ENCODE measurements around the gene CRTC1.

Gene CRTC1

DNA sequence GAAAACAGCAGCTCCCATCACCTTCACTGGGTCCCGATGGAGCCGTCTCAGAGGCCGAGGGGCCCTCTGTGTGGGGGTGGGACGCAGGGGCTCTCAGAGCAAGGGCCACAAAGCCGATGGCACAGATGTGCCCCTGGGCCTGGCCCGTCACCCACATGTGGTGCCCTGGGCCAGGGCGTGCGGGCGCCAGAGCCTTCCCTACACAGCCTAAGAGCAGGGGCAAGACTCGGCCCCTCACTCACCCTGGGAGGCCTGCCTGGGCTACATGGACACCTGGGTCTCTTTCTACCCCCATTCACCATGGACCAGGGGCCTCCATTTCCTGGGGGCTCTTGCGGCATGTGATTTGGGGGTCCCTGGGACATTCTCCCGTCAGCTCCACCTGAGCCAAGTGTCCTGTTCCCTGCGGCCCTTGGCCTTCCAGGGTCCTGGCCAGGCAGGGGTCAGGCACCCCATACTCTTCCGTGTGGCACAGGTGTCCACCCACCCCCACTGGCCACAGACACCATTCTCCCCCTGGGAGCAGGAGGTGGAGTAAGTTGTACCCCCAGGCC, 97.6 kb downstream of the CRTC1 start:
- DNase-seq (ENCODE audit: low spot score in 2 of 2) (no peak), ATAC-seq (replicated peaks; ENCODE audit: extremely low read depth, poor library complexity, severe bottlenecking) (no peak)
- peaks cover 22% of the 10 kb centered on the region for H3K27me3 Mint-ChIP-seq
- no peak overlapping the region for H3K4me3 Mint-ChIP-seq
- H3K36me3 Mint-ChIP-seq (ENCODE audit: insufficient read depth), result peaks cover 6% of the 10 kb centered on the region
- peaks cover 17% of the 10 kb centered on the region for H3K4me1 Mint-ChIP-seq
- no peaks in the 10 kb centered on the region for H3K9me3 Mint-ChIP-seq
- no peak overlapping the region for H3K27ac Mint-ChIP-seq (ENCODE audit: low read depth)

DNA sequence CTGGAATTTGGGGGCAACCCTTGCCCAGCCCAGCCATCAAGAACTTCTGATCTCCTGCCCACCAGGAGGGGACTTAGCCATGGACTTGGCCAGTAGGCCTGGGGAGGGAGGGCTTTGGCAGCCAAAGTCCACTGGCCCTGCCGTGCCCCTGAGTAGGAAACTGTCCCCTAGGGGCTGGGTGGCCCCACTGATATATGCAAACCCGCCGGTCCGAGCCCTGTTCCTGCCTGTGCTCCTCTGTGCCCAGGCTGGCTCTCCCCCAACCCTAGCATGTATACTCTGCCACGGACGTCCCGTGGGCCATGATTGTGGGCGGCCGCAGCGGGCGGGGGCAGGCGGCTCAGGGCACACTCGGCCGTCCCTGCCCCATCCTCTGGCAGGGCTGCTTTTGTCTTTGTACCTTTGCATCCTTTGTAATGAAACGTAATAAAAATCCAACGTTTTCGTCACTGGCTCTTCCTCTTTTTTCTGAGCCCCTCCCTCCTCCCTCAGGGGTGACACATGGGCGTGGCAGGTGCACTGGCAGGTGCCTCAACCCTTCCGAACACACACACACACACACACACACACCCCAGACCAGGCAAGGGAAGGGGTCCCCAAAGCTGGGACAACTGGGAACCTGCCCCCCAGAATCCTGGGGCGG, 98.5 kb downstream of the CRTC1 start:
- Mint-ChIP-seq H3K27me3 (peaks cover 30% of the 10 kb centered on the region), H3K4me1 (peaks cover 22% of the 10 kb centered on the region), H3K36me3 (ENCODE audit: insufficient read depth) (peaks cover 6% of the 10 kb centered on the region), H3K9me3 (no peaks in the 10 kb centered on the region), H3K4me3 (no peak overlapping the region), H3K27ac (ENCODE audit: low read depth) (no peak overlapping the region)
- DNase-seq (ENCODE audit: low spot score in 2 of 2) (no peak), ATAC-seq (replicated peaks; ENCODE audit: extremely low read depth, poor library complexity, severe bottlenecking) (no peak)

DNA sequence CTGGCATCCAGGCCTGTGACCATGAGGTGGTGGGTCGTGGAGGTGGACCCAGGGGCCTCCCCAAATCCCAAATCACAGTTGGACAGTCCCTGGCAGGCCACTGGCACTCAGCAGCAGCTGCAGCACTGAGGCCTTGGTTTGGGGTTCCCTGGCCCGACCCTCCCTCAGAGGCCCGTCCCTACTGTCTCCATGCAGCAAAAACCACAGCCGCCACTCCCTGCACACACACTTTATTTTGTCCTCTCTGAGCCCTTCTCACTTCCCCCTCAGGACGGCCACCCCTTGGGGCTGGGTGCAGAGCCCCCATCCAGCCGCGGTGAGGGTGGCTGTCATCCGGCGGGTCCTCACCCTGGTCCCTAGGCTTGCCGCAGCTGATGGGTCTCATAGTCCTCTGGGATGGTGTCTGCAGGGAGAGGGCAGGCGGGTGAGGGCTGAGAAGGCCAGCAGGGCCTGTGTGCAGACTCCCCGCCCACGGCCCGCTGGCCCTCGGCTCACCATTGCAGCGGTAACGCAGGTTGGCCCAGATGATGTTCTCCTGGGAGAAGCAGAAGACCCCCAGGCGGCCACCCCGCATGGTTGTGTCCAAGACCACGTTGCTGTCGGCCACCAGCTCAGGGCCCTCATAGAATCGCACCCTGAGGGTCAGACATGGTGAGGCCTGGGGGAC, 99.2 kb downstream of the CRTC1 start:
- Mint-ChIP-seq H3K4me1 (peaks cover 29% of the 10 kb centered on the region), H3K4me3 (no peak overlapping the region), H3K36me3 (ENCODE audit: insufficient read depth) (peaks cover 6% of the 10 kb centered on the region), H3K9me3 (no peaks in the 10 kb centered on the region), H3K27ac (ENCODE audit: low read depth) (no peak overlapping the region), H3K27me3 (peaks cover 36% of the 10 kb centered on the region)
- ATAC-seq (replicated peaks; ENCODE audit: extremely low read depth, poor library complexity, severe bottlenecking) (no peak), DNase-seq (ENCODE audit: low spot score in 2 of 2) (no peak)

DNA sequence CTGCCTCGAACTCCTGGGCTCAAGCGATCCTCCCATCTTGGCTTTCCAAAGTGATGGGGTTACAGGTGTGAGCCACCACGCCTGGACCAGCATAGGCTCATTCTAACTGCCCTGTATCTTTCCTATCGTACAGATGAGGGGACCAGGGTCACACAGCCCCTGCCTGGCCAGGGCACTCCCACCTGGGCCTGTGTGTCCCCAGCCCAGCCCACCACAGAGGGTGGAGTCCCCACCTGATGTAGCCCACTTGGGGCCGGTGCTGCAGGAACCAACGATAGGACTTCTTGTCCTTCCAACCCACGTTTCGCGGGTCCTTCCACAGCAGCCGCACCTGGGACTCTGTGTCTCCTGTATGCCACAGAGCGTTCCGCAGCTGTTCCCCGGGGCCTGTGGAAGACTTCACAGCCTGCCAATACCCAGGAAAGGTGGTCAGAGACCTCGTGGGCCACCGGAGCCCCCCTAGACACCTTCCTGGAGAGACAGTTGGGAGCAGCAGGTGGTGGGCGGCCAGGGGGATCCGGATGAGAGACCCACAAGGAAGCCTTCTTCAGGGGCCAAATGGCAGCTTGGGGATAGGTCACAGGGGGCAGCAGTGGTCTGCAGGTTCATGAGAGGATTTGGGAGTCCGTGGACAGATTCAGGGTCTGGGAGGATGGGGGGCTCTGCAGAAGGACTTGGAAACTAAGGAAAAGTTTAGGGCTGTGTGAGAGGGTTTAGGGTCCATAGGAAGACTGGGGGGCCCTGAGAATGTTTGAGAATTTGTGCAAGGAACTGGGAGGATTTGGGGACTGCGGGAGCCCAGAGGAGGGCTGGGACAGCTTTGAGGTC, 100.7 kb downstream of the CRTC1 start:
- Mint-ChIP-seq H3K9me3 (no peaks in the 10 kb centered on the region), H3K36me3 (ENCODE audit: insufficient read depth) (peaks cover 4% of the 10 kb centered on the region), H3K4me3 (peak overlapping the region; percentile 28), H3K27me3 (peaks cover 51% of the 10 kb centered on the region), H3K27ac (ENCODE audit: low read depth) (no peak overlapping the region), H3K4me1 (peaks cover 36% of the 10 kb centered on the region)
- ATAC-seq (replicated peaks; ENCODE audit: extremely low read depth, poor library complexity, severe bottlenecking) (no peak), DNase-seq (ENCODE audit: low spot score in 2 of 2) (no peak)

DNA sequence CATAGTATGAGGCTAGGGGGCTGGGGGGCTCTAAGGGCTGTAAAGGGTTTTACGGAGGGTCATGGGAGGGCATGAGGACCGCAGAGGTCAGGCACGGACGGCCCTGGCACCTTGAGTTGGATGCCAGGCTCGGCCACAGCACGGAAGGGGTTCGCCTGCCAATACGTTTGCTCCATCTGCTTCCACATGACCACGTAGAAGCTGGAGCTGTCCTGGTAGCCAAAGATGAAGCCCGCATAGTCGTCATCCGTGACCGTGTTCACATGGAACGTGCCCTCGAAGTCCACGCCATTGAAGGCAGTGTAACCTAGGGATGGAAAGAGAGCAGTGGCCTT, 101.3 kb downstream of the CRTC1 start:
- Mint-ChIP-seq H3K4me3 (peak overlapping the region; percentile 28), H3K27me3 (peaks cover 57% of the 10 kb centered on the region), H3K4me1 (peaks cover 42% of the 10 kb centered on the region), H3K27ac (ENCODE audit: low read depth) (no peak overlapping the region), H3K36me3 (ENCODE audit: insufficient read depth) (peaks cover 4% of the 10 kb centered on the region), H3K9me3 (no peaks in the 10 kb centered on the region)
- DNase-seq (ENCODE audit: low spot score in 2 of 2) (no peak), ATAC-seq (replicated peaks; ENCODE audit: extremely low read depth, poor library complexity, severe bottlenecking) (no peak)

DNA sequence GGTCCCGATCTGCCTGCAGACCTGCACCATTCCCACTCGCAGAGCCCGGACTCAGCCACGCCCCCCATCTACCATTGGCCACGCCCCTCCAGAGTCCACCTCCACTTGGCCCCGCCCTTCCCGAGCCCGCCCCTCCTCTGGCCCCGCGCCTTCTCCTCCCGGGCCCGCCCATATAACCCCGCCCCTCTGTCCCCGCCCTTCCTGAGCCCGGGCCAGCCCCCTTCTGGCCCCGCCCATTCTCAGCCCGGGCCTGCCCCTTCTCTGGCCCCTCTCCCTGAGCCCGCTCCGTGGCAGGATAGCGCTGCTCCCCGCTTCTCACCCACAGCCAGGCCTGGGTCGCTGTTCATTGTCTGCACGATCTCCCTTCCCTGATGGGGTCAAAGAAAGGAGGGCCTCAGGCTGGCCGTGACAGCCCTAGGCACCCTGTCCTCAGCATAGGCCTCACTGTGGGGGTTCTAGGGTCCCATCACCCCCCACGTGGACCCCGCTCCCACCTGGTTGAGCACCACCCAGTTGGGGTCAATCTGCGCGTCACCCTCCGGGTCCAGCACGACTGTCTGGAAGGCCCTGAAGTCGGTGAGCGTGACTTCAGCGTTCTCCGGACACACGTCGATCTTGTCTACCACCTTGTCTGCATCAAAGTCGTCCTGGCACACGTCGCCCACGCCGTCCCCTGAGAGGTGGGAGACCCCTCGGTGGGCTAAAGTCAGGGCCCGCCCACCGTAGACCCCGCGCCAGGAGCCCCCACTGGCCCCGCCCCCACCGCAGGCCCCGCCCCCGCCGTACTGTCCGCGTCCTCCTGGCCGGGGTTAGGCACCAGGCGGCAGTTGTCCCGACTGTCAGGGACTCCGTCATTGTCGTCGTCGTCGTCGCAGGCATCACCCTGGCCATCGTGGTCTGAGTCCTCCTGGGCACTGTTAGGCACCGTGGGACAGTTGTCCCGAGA, 102.0 kb downstream of the CRTC1 start:
- ATAC-seq (replicated peaks; ENCODE audit: extremely low read depth, poor library complexity, severe bottlenecking), result peak; percentile 49
- Mint-ChIP-seq H3K27ac (ENCODE audit: low read depth) (no peak overlapping the region), H3K36me3 (ENCODE audit: insufficient read depth) (peaks cover 6% of the 10 kb centered on the region), H3K27me3 (peaks cover 64% of the 10 kb centered on the region), H3K4me3 (peak overlapping the region; percentile 62), H3K9me3 (no peaks in the 10 kb centered on the region), H3K4me1 (peaks cover 49% of the 10 kb centered on the region)
- DNase-seq (ENCODE audit: low spot score in 2 of 2), result peak in 1 of 2 donors; percentile 28

DNA sequence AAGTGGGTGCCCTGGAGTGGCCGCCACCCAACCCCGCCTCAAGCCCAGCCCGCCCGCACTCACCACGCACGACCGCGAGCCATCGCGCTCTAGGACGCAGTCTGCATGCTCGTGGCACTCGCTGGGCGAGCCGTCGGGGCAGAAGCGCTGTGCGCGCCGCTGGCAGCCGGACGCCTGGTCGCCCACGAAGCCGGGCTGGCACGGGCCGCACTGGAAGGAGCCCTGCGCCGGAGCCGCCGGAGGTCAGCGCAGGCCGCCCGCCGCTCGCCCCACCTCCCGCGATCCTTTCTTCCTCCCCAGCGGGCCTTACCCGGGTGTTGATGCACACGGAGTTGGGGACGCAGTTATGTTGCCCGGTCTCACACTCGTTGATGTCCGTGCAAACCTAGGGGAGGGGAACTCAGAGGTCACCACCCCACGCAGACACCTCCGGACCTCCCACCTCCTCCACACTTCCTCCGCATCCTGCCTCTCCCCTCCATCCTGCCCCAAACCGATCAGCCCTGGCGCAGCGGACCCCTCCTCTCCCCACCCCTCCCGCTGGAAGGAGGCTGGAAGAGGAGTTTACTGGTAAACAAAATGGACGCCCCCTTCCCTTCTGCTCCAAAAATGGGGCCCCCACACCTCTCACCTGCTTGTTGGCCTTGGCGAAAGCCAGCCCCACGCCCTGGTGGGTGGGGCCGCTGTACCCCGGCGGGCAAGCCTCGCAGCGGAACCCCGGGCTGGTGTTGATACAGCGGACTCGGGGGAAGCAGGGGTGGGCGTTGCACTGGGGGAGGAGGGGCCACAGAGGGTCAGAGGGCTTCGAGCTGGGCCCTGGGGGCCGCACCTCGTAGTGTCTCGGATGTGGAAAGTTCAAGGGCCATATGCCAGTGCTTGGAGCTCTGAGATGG, 105.3 kb downstream of the CRTC1 start:
- Mint-ChIP-seq H3K27ac (ENCODE audit: low read depth) (no peak overlapping the region), H3K4me3 (peak overlapping the region; percentile 71), H3K36me3 (ENCODE audit: insufficient read depth) (peaks cover 9% of the 10 kb centered on the region), H3K4me1 (peaks cover 51% of the 10 kb centered on the region), H3K27me3 (peaks cover 97% of the 10 kb centered on the region), H3K9me3 (no peaks in the 10 kb centered on the region)
- no peak for ATAC-seq (replicated peaks; ENCODE audit: extremely low read depth, poor library complexity, severe bottlenecking)
- no peak for DNase-seq (ENCODE audit: low spot score in 2 of 2)

DNA sequence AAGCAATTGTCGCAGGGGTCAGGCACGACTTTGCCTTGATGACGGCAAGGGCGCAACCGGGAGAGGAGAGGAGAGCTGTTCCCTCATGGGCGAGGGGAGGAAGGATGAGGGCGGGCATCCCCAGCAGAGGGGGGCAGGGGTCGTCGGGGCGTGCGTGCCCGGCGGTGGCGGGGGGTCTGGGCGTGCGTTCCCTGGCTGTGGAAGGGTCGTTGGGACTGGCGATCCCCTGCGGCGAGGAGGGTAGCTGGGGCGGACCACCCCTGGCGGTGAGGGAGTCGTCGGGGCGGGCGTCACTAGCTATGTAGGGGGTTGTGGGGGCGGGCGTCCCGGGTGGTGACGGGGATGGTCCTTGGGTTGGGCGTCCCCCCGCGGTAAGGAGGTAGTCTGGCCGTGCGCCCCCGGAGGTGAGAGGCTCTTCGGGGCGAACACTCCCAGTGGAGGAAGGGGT, 106.0 kb downstream of the CRTC1 start:
- Mint-ChIP-seq H3K9me3 (no peaks in the 10 kb centered on the region), H3K27me3 (peaks cover 98% of the 10 kb centered on the region), H3K4me1 (peaks cover 47% of the 10 kb centered on the region), H3K4me3 (peak overlapping the region; percentile 71), H3K27ac (ENCODE audit: low read depth) (no peak overlapping the region), H3K36me3 (ENCODE audit: insufficient read depth) (peaks cover 9% of the 10 kb centered on the region)
- ATAC-seq (replicated peaks; ENCODE audit: extremely low read depth, poor library complexity, severe bottlenecking) (no peak), DNase-seq (ENCODE audit: low spot score in 2 of 2) (no peak)

DNA sequence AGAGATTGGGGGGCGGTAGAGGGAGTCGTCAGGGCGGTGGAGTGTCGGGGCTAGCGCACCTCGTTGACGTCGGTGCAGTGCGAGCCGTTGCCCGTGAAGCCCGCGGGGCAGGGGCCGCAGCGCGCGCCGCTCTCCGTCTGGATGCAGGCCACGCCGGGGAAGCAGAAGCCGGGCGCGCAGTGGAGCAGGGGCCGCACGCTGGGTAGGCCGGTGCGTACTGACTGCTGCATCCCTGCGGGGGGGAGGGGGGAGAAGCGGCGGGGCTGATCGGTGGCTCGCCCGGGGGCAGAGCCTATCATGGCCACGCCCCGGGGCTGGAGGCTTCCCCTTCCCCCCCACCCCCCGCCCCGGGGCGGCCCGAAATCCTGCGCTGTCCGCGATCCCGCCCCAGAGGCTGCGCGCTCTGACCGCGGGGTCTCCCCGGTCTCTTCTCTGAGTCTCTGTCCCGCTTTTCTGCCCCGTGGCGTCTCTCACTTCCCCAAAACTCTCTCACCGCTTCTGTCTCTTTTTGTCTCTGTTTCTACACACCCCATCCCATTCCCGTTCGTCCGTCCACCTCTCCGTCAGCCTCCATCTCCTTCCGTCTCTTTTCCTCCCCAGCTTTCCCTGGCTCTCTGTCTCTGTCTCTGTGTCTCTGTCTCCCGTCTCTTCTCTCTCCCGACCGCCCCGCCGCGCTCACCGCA, 106.5 kb downstream of the CRTC1 start:
- Mint-ChIP-seq H3K27me3 (peaks cover 98% of the 10 kb centered on the region), H3K4me3 (peak overlapping the region; percentile 70), H3K27ac (ENCODE audit: low read depth) (no peak overlapping the region), H3K9me3 (no peaks in the 10 kb centered on the region), H3K4me1 (peaks cover 45% of the 10 kb centered on the region), H3K36me3 (ENCODE audit: insufficient read depth) (peaks cover 9% of the 10 kb centered on the region)
- no peak for ATAC-seq (replicated peaks; ENCODE audit: extremely low read depth, poor library complexity, severe bottlenecking)
- DNase-seq (ENCODE audit: low spot score in 2 of 2), result no peak

DNA sequence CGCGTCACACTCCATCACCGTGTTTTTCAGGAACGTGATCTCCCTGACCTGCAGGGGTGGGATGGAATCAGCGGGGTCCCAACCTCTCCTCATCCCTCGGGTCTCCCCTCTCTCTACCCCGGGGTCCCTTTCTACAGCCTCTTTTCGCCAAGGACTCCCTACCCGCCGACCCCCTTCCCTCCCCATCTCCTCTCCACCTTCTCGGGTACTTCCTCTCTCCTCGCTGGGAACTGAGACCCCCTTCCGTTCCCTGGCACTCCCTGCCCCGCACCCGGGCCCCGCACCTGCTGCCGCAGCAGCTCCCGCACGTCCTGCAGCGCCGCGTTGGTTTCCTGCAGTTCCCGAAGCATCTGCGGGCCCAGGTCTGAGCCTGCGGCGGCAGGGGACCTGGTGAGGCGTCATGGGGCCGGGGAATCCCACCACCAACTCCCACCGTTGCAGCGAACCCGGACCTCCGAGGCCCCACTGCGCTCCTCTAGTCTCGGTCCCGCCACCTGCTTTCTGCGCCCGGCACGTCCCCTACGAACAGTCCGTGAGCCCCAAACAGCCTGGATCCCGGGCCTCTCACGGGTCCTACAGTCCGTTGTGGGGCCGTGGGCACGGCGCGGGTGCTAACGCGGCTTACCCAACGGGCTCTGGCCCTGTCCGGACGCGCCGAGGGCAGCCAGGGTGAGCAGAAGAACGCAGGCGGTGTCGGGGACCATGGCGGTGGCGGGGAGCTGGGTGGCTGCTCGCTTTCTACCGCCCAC, 107.3 kb downstream of the CRTC1 start, which contains the start of gene COMP:
TSS of gene COMP (minus strand) at position 740 of the 749 bp plus-strand sequence. CDS start at position 704, 36 bp downstream.
- no peaks in the 10 kb centered on the region for H3K9me3 Mint-ChIP-seq
- no peak for DNase-seq (ENCODE audit: low spot score in 2 of 2)

More for the DNA sequence above, 107.3 kb downstream of the CRTC1 start, which contains the start of gene COMP:
- no peak within 1 kb of the TSS for H3K27ac Mint-ChIP-seq (ENCODE audit: low read depth)
- peak within 1 kb of the TSS; percentile 70 for H3K4me3 Mint-ChIP-seq
- peaks cover 91% of the 10 kb centered on the region for H3K27me3 Mint-ChIP-seq
- no peak for ATAC-seq (replicated peaks; ENCODE audit: extremely low read depth, poor library complexity, severe bottlenecking)
- peaks cover 38% of the 10 kb centered on the region for H3K4me1 Mint-ChIP-seq
- peaks cover 6% of the 10 kb centered on the region for H3K36me3 Mint-ChIP-seq (ENCODE audit: insufficient read depth)
